Measurements from ENCODE around the gene ZNF814.
"Not testable (repeated sequence)": the region's sequence is repeated elsewhere in the genome, so short reads cannot be mapped to it uniquely, and the experiment has no call there.

GRCh38 chr19:57873883-57874799 is 14.7 kb downstream of the ZNF814 start:
- not testable (repeated sequence) for TF ChIP-seq ZNF121 (tag by site-specific recombination; IDR thresholded peaks at IDR 0.05); CTCF (tag by site-specific recombination; IDR thresholded peaks at IDR 0.05); ZFP41 (tag by site-specific recombination; IDR thresholded peaks at IDR 0.05; ENCODE audit: borderline replicate concordance); ZNF488 (tag by site-specific recombination; IDR thresholded peaks at IDR 0.05); ATF2 (tag by site-specific recombination; IDR thresholded peaks at IDR 0.05; ENCODE audit: low read depth); ZNF394 (tag by site-specific recombination; IDR thresholded peaks at IDR 0.05; ENCODE audit: borderline replicate concordance); SP3 (tag by site-specific recombination; IDR thresholded peaks at IDR 0.05)

Measured in HEK293 (cell line).